ENCODE data around the gene IRAK2.

IRAK2 gene

DNA sequence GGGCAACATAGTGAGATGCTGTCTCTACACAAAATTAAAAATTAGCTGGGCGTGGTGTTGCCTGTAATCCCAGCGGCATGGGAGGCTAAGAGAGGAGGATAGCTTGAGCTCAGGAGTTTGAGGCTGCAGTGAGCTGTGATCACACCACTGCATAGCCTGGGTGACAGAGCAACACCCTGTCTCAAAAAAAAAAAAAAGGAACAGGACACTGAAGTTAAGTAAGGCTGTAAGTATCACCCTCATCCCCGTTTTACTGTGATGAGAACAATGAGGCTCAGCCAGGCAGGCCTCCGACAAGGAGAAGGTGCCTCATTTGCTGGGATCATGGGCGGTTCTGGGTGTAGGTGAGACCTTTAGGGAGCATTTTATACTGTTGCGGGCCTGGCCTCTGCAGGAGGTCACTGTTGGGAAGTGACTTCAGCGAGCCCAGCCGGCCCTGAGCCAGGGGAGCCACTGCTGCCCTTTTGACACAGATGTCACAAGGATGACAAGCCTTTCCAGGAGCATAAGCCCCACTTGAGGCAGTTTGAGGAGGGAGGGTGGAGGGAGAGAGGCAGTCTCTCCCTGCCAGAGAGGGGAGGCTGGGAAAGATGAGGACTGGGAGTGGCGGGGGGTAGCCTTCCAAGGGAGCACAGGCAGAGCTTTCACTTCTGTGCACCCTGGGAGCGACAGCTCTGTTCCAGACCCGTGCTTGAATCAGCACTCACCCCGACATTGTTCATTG lies 30.8 kb downstream of the IRAK2 start:
- DNase-seq (ENCODE audit: low read depth in 2 of 2) = no peak
- H3K4me3 ChIP-seq (replicated peaks in 1 of 2; ENCODE audit: low read depth in 2 of 2, low read length in 2 of 2) = no peak overlapping the region
- TF ChIP-seq, protein P1, sequence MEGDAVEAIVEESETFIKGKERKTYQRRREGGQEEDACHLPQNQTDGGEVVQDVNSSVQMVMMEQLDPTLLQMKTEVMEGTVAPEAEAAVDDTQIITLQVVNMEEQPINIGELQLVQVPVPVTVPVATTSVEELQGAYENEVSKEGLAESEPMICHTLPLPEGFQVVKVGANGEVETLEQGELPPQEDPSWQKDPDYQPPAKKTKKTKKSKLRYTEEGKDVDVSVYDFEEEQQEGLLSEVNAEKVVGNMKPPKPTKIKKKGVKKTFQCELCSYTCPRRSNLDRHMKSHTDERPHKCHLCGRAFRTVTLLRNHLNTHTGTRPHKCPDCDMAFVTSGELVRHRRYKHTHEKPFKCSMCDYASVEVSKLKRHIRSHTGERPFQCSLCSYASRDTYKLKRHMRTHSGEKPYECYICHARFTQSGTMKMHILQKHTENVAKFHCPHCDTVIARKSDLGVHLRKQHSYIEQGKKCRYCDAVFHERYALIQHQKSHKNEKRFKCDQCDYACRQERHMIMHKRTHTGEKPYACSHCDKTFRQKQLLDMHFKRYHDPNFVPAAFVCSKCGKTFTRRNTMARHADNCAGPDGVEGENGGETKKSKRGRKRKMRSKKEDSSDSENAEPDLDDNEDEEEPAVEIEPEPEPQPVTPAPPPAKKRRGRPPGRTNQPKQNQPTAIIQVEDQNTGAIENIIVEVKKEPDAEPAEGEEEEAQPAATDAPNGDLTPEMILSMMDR (IDR thresholded peaks at IDR 0.05; ENCODE audit: low read depth, low read length) = no peak

DNA sequence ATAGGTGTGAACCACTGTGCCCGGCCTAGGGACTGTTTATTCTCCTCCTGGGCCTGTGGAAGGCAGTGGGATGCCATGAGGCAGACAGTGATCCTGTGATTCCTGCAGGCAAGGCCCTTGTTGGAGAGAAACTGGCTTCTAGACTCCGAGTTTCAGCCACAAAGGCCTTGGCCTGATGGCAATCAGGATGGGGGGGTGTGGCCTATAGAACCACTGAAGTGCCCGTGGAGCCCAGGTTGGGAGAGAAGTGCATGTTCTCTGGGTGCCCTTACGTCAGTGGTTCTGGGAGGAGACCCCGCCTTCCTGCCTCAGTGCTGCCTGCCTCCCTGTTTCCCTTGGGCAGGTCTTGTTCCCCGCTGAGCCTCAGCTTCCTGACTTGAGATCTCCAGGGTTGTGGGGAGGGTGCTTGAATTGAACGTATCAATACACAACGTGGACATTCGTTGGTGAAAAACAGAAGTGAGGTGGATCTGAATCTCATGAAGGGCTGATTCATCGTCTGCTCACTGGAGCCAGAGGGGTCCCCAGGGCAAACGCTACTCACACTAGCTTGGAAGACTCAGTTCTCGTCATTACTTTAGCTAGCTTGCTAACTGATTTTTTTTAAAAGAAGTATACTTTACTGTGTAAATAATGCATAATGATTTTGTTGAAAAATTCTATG lies 31.8 kb downstream of the IRAK2 start:
- DNase-seq (ENCODE audit: low read depth in 2 of 2) = peak; percentile 82 to 99

DNA sequence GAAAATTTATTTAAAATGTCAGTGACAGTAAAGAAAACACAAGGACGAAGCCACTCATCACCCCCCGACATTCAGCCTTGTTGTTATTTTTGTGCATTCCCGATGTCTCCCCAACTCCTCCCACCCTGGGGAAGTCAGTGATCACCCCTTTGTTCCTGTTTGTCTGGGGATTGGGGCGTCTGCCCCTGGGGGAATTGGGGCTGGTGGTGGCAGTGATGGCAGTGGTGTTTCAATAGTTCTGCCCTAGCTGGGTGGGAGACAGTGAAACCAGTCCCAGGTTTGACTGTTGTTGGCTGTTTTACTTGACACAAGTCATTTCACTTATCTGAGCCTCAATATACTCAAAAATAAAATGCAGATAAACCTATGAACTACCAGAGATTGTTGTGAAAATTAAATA lies 33.5 kb downstream of the IRAK2 start:
- TF ChIP-seq, protein P1 (IDR thresholded peaks at IDR 0.05; ENCODE audit: low read depth, low read length) = no peak
- no peak for DNase-seq (ENCODE audit: low read depth in 2 of 2)
- no peak overlapping the region for H3K4me3 ChIP-seq (replicated peaks in 1 of 2; ENCODE audit: low read depth in 2 of 2, low read length in 2 of 2)

More for the DNA sequence above, 31.8 kb downstream of the IRAK2 start:
- TF ChIP-seq, protein P1 (IDR thresholded peaks at IDR 0.05; ENCODE audit: low read depth, low read length) = no peak
- H3K4me3 ChIP-seq (replicated peaks in 1 of 2; ENCODE audit: low read depth in 2 of 2, low read length in 2 of 2) = no peak overlapping the region

DNA sequence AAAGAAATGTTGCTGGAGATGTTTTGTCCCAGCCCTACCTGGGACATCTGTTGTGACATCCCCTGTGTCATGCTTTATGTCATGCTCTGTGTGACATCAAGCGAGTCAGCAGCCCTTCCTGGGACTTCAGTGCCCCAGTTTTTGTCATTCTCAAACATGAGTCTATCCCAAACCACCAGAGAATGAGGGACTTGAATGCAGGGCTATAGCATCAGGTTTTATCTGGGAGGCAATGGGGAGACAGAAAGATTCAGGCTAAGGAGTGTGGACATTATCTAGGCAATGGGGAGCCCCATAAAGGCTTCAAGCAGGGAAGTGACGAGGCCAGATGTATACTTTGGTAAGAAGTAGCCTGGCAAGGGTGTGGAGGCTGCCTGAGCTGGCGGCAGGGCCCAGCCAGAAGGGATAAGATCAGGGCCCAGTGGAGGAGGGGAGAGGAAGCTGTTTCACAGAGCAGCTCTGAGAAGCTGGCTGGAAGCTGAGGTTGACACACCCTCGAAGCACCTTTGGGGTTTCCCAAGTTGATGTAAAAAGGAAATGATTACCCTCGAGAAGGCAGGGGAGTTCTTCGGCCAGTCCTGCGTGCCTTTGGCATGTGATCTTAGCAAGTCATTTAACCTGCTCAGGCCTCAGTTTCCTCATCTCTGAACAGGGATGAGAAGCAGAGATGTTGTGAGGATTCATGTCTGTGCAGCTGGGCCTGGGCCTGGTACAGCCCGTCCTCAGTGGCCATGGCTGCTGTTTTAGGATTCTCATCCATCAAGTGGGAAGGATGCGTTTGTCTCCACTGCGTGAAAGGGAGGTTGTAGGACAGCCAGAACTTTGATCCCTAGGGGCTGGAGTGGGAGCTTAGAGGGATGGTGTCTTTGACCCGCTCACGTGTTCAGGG lies 34.3 kb downstream of the IRAK2 start:
- DNase-seq (ENCODE audit: low read depth in 2 of 2) = peak; percentile 71 to 96
- H3K4me3 ChIP-seq (replicated peaks in 1 of 2; ENCODE audit: low read depth in 2 of 2, low read length in 2 of 2) = no peak overlapping the region
- TF ChIP-seq, protein P1 (IDR thresholded peaks at IDR 0.05; ENCODE audit: low read depth, low read length) = no peak

DNA sequence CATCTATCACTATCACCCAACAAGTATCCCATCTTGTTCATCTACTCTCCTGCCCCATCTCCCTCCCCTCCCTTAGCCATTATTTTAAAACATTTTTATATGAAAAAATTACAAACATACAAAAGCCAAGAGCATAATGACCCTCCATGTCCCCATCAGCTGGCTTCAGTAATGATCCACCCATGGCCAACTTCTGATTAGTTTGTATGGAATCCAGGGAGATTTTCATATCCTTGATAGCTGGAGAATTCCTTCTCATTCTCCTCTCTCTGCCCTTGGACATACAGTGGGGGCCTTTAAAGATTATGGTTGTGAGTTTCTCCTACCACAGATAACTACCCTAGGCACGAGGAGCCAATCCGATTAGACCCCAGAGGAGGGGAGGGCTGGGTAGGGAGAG lies 40.2 kb downstream of the IRAK2 start:
- peak in 1 of 2 donors; percentile 45 for DNase-seq (ENCODE audit: low read depth in 2 of 2)
- TF ChIP-seq, protein P1 (IDR thresholded peaks at IDR 0.05; ENCODE audit: low read depth, low read length) = no peak
- no peak overlapping the region for H3K4me3 ChIP-seq (replicated peaks in 1 of 2; ENCODE audit: low read depth in 2 of 2, low read length in 2 of 2)

DNA sequence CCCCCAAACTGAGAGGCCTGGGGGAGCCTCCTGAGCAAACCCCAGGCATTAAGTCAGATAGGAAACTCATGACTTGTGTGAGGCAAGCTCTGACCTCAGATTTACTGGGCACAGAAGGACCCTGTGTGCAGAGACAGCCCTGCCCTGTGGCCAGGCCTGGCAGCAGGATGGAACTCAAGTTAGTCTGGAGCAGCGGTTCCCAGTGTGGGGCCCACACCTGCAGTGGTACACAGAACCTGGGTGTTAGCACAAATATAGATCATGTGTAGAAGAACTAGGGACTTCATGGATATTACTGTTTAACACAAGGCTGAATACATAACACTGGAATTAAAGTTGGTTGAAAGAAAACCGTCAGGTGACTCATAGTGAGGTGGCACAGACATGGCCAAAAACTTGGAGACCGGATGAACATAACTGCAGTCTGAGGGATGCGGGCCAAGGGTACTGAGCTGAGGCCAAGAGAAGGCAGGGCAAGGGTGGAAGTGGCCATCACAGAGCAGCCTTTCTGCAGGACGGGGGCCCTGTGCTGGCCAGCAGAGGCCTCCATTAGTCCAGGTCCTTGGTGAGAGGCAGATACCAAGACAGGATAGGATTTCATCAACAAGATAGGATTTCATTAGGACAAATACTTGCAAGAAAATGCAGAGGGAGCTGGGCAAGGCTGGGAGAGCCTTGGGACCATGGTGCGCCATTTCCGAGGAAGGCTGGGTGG lies 40.9 kb downstream of the IRAK2 start:
- TF ChIP-seq, protein P1 (IDR thresholded peaks at IDR 0.05; ENCODE audit: low read depth, low read length) = no peak
- no peak overlapping the region for H3K4me3 ChIP-seq (replicated peaks in 1 of 2; ENCODE audit: low read depth in 2 of 2, low read length in 2 of 2)
- DNase-seq (ENCODE audit: low read depth in 2 of 2) = peak; percentile 89 to 96
